ENCODE measurements around the gene RET. TPM values are rescaled to one million over a fixed set of nuclear protein-coding genes. Genes with fewer than 3 reads are reported as not detected.

Gene RET
- total and polyA plus RNA-seq, 2 of the 13 experiments (the other 11 are each of a cell fraction or from before 2014, with no cell fraction given): 0.02 TPM; not detected in 1

GRCh38 chr10:43153901-43154300 lies 77.0 kb downstream of the RET start:
- DNase-seq (ENCODE audit: low spot score) (no peak), FAIRE-seq (no peak), ATAC-seq (no peak)
- ChIA-PET POLR2A (no interaction called here), CTCF (ENCODE audit: low intra/inter-chr PET ratio, low total read pairs) (no interaction called here)
- Histone ChIP-seq H3K79me2 (ENCODE audit: insufficient read depth, low read length) (peaks cover 6% of the 10 kb centered on the region), H3K4me1 (ENCODE audit: insufficient read depth, low read length) (no peaks in the 10 kb centered on the region), H3K36me3 (replicated peaks in 1 of 2; ENCODE audit: control insufficient read depth in 1 of 2, insufficient read depth in 2 of 2, low read length in 2 of 2) (no peaks in the 10 kb centered on the region), H4K20me1 (ENCODE audit: insufficient read depth, low read length) (no peaks in the 10 kb centered on the region; the same call in 1 of the 2 replicates), H3K4me2 (ENCODE audit: low read depth, low read length) (no peak overlapping the region), H3K9ac (ENCODE audit: insufficient read depth, low read depth, low read length) (no peak overlapping the region), H3K9me3 (ENCODE audit: low read length) (peaks cover 1% of the 10 kb centered on the region; the same call in 1 of the 2 replicates), H3K27me3 (ENCODE audit: control insufficient read depth in 1 of 2, insufficient read depth in 2 of 2, low read length in 2 of 2) (no peaks in the 10 kb centered on the region), H3K4me3 (replicated peaks in 1 of 3; ENCODE audit: insufficient read depth in 1 of 3, low read depth in 2 of 3, low read length in 3 of 3) (no peak overlapping the region), H3K27ac (ENCODE audit: extremely low read length, insufficient read depth, low read length) (no peak overlapping the region), H2AFZ (ENCODE audit: low read length) (no peak overlapping the region)
- TF ChIP-seq RFX5 (IDR thresholded peaks at IDR 0.05; ENCODE audit: low read depth, low read length) (no peak), FOSL2 (CRISPR knock-in tag; IDR thresholded peaks at IDR 0.05) (no peak)
- intact Hi-C loops (cut with micrococcal nuclease; ENCODE audit: unreplicated experiment) (no loop called here), in situ Hi-C loops (cut with HindIII; ENCODE audit: extremely low pct_ligation_motif_present, low pct_unique_long_range_greater_than_20kb) (no loop called here)
- BruUV-seq (replicated peaks): no TSS peak
- WGBS (ENCODE audit: low lambda C conversion rate): 96% methylated on average over 2 of the region's 2 CpGs

GRCh38 chr10:43155221-43155620 lies 78.4 kb downstream of the RET start:
- no peak for FAIRE-seq
- H3K4me1 ChIP-seq (ENCODE audit: insufficient read depth, low read length): no peaks in the 10 kb centered on the region
- intact Hi-C loops (cut with micrococcal nuclease; ENCODE audit: unreplicated experiment): no loop called here
- H2AFZ ChIP-seq (ENCODE audit: low read length): no peak overlapping the region
- H3K4me2 ChIP-seq (ENCODE audit: low read depth, low read length): no peak overlapping the region
- CTCF ChIA-PET (ENCODE audit: low intra/inter-chr PET ratio, low total read pairs): no interaction called here
- no TSS peak for BruUV-seq (replicated peaks)
- TF ChIP-seq SIX1 (CRISPR knock-in tag; IDR thresholded peaks at IDR 0.05; ENCODE audit: borderline replicate concordance) (no peak), ATF7 (IDR thresholded peaks at IDR 0.05) (no peak), ATF7 (CRISPR knock-in tag; IDR thresholded peaks at IDR 0.05) (no peak), SP5 (CRISPR knock-in tag; IDR thresholded peaks at IDR 0.05; ENCODE audit: borderline replicate concordance, low read depth) (no peak), ZNF564 (CRISPR knock-in tag; IDR thresholded peaks at IDR 0.05) (no peak), MBD4 (IDR thresholded peaks at IDR 0.05; ENCODE audit: borderline replicate concordance, low read length) (no peak), FUBP1 (CRISPR knock-in tag; IDR thresholded peaks at IDR 0.05; ENCODE audit: borderline replicate concordance) (no peak), SNRNP70 (IDR thresholded peaks at IDR 0.05; ENCODE audit: low read depth, low read length) (no peak), ZNF777 (CRISPR knock-in tag; IDR thresholded peaks at IDR 0.05) (no peak)
- H3K4me3 ChIP-seq (replicated peaks in 1 of 3; ENCODE audit: insufficient read depth in 1 of 3, low read depth in 2 of 3, low read length in 3 of 3): no peak overlapping the region
- peaks cover 4% of the 10 kb centered on the region for H3K79me2 ChIP-seq (ENCODE audit: insufficient read depth, low read length)
- ATAC-seq: no peak
- no peaks in the 10 kb centered on the region for H3K27me3 ChIP-seq (ENCODE audit: control insufficient read depth in 1 of 2, insufficient read depth in 2 of 2, low read length in 2 of 2)
- no peaks in the 10 kb centered on the region for H3K9me3 ChIP-seq (ENCODE audit: low read length)
- no peak for DNase-seq (ENCODE audit: low spot score)
- WGBS (ENCODE audit: low lambda C conversion rate): 93% methylated on average over 2 of the region's 2 CpGs
- no peak overlapping the region for H3K27ac ChIP-seq (ENCODE audit: extremely low read length, insufficient read depth, low read length)
- no peaks in the 10 kb centered on the region; the same call in 1 of the 2 replicates for H4K20me1 ChIP-seq (ENCODE audit: insufficient read depth, low read length)
- POLR2A ChIA-PET: no interaction called here
- no peak overlapping the region for H3K9ac ChIP-seq (ENCODE audit: insufficient read depth, low read depth, low read length)
- H3K36me3 ChIP-seq (replicated peaks in 1 of 2; ENCODE audit: control insufficient read depth in 1 of 2, insufficient read depth in 2 of 2, low read length in 2 of 2): no peaks in the 10 kb centered on the region
- in situ Hi-C loops (cut with HindIII; ENCODE audit: extremely low pct_ligation_motif_present, low pct_unique_long_range_greater_than_20kb): no loop called here

All from HepG2 (cell line).